GM12872 (cell line): ENCODE data around the gene KLF3.

Experiments used
- CTCF ChIP-seq: IDR thresholded peaks from 3 replicates; pipeline ENCODE4 v1.5.1; 2011; ENCODE audit warnings: low read depth, mild to moderate bottlenecking, low read length, moderate library complexity; ENCODE audit not compliant: insufficient read depth

The KLF3 gene

GRCh38 chr4:38660838-38661237, 3.2 kb upstream of the KLF3 start:
- no peak for TF ChIP-seq CTCF

- no peak for TF ChIP-seq CTCF
Observed at GRCh38 chr4:38661371-38661770, 2.6 kb upstream of the KLF3 start.

- no peak for TF ChIP-seq CTCF
Observed at GRCh38 chr4:38662522-38663089, 1.4 kb upstream of the KLF3 start.

GRCh38 chr4:38663090-38663800, 754 bp upstream of the KLF3 start:
- TF ChIP-seq CTCF, result no peak

- no peak for TF ChIP-seq CTCF
Observed at GRCh38 chr4:38664706-38665401, 855 bp downstream of the KLF3 start.

- no peak for TF ChIP-seq CTCF
Observed at GRCh38 chr4:38665551-38666411, 1.8 kb downstream of the KLF3 start.

GRCh38 chr4:38666766-38667084, 2.7 kb downstream of the KLF3 start:
- TF ChIP-seq CTCF, result no peak
